ENCODE results near the gene ALDOB.

DNA sequence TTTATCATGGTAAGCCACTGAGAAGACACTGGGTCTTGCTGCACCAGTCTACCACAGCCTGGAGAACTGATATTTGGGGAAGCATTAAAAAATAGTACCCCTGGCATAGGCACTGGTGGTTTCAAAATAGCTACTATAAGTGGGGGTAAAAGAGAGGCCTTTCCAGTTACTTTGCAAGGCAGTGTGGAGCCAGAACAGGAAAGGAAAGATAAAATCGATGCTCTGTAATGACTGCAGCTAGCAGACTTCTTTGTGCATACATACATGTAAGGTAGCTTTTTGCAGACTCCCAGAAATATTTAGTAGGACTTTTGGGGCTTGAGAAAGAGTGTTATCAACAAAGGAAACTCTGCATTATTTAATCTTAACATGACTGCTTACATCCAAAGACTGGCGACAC, 31.3 kb upstream of the ALDOB start:
- TF ChIP-seq, protein P1, sequence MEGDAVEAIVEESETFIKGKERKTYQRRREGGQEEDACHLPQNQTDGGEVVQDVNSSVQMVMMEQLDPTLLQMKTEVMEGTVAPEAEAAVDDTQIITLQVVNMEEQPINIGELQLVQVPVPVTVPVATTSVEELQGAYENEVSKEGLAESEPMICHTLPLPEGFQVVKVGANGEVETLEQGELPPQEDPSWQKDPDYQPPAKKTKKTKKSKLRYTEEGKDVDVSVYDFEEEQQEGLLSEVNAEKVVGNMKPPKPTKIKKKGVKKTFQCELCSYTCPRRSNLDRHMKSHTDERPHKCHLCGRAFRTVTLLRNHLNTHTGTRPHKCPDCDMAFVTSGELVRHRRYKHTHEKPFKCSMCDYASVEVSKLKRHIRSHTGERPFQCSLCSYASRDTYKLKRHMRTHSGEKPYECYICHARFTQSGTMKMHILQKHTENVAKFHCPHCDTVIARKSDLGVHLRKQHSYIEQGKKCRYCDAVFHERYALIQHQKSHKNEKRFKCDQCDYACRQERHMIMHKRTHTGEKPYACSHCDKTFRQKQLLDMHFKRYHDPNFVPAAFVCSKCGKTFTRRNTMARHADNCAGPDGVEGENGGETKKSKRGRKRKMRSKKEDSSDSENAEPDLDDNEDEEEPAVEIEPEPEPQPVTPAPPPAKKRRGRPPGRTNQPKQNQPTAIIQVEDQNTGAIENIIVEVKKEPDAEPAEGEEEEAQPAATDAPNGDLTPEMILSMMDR (IDR thresholded peaks at IDR 0.05) = no peak
- no peak for TF ChIP-seq POLR2A (IDR thresholded peaks at IDR 0.05)
